ENCODE data around the gene HSPA14.

DNA sequence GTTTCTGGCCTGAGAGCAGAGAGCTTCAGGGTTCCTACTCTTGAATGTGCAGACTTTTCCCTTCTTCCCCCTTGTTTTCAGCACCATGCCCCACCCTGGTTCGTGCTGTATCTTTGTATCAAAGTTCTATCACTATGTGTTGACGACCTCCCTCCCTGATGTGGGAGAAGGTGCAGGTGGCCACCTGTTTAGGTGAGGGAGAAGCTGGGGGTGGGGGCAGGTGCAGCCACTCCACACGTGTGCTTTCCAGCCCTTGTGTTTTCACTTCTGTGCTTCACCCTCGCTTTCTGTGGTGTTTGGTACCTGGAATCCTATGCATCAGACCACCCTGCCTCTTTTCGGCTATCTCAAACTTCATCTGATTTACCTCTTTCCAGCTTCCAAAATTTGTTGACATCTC is 20.9 kb downstream of the HSPA14 start:
- TF ChIP-seq EP300 (IDR thresholded peaks at IDR 0.05; ENCODE audit: borderline replicate concordance in 1 of 2, control insufficient read depth in 1 of 2, low read depth in 2 of 2, low read length in 2 of 2), result no peak
- TF ChIP-seq, protein P1, sequence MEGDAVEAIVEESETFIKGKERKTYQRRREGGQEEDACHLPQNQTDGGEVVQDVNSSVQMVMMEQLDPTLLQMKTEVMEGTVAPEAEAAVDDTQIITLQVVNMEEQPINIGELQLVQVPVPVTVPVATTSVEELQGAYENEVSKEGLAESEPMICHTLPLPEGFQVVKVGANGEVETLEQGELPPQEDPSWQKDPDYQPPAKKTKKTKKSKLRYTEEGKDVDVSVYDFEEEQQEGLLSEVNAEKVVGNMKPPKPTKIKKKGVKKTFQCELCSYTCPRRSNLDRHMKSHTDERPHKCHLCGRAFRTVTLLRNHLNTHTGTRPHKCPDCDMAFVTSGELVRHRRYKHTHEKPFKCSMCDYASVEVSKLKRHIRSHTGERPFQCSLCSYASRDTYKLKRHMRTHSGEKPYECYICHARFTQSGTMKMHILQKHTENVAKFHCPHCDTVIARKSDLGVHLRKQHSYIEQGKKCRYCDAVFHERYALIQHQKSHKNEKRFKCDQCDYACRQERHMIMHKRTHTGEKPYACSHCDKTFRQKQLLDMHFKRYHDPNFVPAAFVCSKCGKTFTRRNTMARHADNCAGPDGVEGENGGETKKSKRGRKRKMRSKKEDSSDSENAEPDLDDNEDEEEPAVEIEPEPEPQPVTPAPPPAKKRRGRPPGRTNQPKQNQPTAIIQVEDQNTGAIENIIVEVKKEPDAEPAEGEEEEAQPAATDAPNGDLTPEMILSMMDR (IDR thresholded peaks at IDR 0.05 in 2 of 3, conservative IDR thresholded peaks at IDR 0.05 in 1 of 3; ENCODE audit: control insufficient read depth in 2 of 3, extremely low read depth in 1 of 3, insufficient read depth in 1 of 3, low read depth in 3 of 3, low read length in 3 of 3), result no peak
- TF ChIP-seq, protein P2, sequence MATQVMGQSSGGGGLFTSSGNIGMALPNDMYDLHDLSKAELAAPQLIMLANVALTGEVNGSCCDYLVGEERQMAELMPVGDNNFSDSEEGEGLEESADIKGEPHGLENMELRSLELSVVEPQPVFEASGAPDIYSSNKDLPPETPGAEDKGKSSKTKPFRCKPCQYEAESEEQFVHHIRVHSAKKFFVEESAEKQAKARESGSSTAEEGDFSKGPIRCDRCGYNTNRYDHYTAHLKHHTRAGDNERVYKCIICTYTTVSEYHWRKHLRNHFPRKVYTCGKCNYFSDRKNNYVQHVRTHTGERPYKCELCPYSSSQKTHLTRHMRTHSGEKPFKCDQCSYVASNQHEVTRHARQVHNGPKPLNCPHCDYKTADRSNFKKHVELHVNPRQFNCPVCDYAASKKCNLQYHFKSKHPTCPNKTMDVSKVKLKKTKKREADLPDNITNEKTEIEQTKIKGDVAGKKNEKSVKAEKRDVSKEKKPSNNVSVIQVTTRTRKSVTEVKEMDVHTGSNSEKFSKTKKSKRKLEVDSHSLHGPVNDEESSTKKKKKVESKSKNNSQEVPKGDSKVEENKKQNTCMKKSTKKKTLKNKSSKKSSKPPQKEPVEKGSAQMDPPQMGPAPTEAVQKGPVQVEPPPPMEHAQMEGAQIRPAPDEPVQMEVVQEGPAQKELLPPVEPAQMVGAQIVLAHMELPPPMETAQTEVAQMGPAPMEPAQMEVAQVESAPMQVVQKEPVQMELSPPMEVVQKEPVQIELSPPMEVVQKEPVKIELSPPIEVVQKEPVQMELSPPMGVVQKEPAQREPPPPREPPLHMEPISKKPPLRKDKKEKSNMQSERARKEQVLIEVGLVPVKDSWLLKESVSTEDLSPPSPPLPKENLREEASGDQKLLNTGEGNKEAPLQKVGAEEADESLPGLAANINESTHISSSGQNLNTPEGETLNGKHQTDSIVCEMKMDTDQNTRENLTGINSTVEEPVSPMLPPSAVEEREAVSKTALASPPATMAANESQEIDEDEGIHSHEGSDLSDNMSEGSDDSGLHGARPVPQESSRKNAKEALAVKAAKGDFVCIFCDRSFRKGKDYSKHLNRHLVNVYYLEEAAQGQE (IDR thresholded peaks at IDR 0.05; ENCODE audit: low read depth, low read length), result no peak

Measured in GM12878 (cell line).